A673 (cell line): Measurements from ENCODE around the gene ZFYVE1. TPM values are rescaled to one million over a fixed set of nuclear protein-coding genes. Genes with fewer than 3 reads are reported as not detected.
"Not testable (repeated sequence)": the region's sequence is repeated elsewhere in the genome, so short reads cannot be mapped to it uniquely, and the experiment has no call there.

ENCODE experiments used
- BruUV-seq: library from RNA; stranded (reverse); fragments of 400-500 nt; replicated peaks from 2 replicates; lab custom pipeline; 2021; lab: Mats Ljungman, UMichigan
- CTCF ChIA-PET: fragments of 300-600 bp; sonication (Branson Sonifier 250); formaldehyde crosslinking; loops from one replicate; lab custom pipeline; 2022; ENCODE audit warnings: antibody characterized with exemption; lab: Charles Lee
- POLR2A ChIA-PET: fragments of 300-600 bp; sonication (Branson Sonifier 250); formaldehyde crosslinking; loops from one replicate; lab custom pipeline; 2022; ENCODE audit warnings: antibody characterized with exemption; ENCODE audit not compliant: low non-redundant PET; lab: Charles Lee
- DNase-seq: peaks from one replicate; pipeline ENCODE4 v3.0.0-alpha.2; 2015; ENCODE audit warnings: low spot score
- H3K27ac ChIP-seq: fragments of 200-600 bp; sonication (generic); 2 replicates; pipeline ENCODE4 v1.5.1; 2016; ENCODE audit warnings: mixed run types, low read depth, mild to moderate bottlenecking, mixed read lengths, antibody characterized with exemption, low read length; ENCODE audit not compliant: poor library complexity, severe bottlenecking
- H3K27me3 ChIP-seq: fragments of 200-600 bp; sonication (generic); replicated peaks from 2 replicates; pipeline ENCODE4 v1.6.1; 2017; ENCODE audit warnings: mixed run types, low read depth, mild to moderate bottlenecking, mixed read lengths, antibody characterized with exemption, low read length; ENCODE audit not compliant: insufficient read depth, poor library complexity
- H3K36me3 ChIP-seq: fragments of 200-600 bp; sonication (generic); 2 replicates; pipeline ENCODE4 v1.6.1; 2016; ENCODE audit warnings: mixed run types, mild to moderate bottlenecking, mixed read lengths, antibody characterized with exemption, low read length; ENCODE audit not compliant: insufficient read depth, poor library complexity, severe bottlenecking
- H3K4me1 ChIP-seq: fragments of 200-600 bp; sonication (generic); 2 replicates; pipeline ENCODE4 v1.6.1; 2017; ENCODE audit warnings: mixed run types, mild to moderate bottlenecking, mixed read lengths, antibody characterized with exemption, low read length; ENCODE audit not compliant: insufficient read depth, poor library complexity, severe bottlenecking
- H3K4me3 ChIP-seq: fragments of 200-600 bp; sonication (generic); 2 replicates; pipeline ENCODE4 v1.5.1; 2016; ENCODE audit warnings: low read depth, mixed run types, mild to moderate bottlenecking, mixed read lengths, low read length; ENCODE audit not compliant: poor library complexity, severe bottlenecking
- H3K9me3 ChIP-seq: fragments of 200-600 bp; sonication (generic); 2 replicates; pipeline ENCODE4 v1.6.1; 2016; ENCODE audit warnings: mixed run types, low read depth, mild to moderate bottlenecking, mixed read lengths, antibody characterized with exemption, low read length; ENCODE audit not compliant: poor library complexity, severe bottlenecking
- CTCF ChIP-seq: fragments of 300-800, 200-600 bp; sonication (generic); conservative IDR thresholded peaks from 2 replicates; pipeline ENCODE4 v1.5.1; 2017; ENCODE audit warnings: low read depth, mild to moderate bottlenecking, antibody characterized with exemption, low read length, moderate library complexity, mixed read lengths
- EZH2 ChIP-seq: fragments of 200-600 bp; sonication (generic); IDR thresholded peaks from 2 replicates; pipeline ENCODE4 v1.6.1; 2017; ENCODE audit warnings: borderline replicate concordance, low read depth, mild to moderate bottlenecking, mixed read lengths, antibody characterized with exemption, low read length; ENCODE audit not compliant: poor library complexity, severe bottlenecking
- intact Hi-C: fragments of 100-400 bp; cut with micrococcal nuclease; formaldehyde crosslinking; loops from one replicate; pipeline ENCODE4 v1.10.0; 2022; ENCODE audit not compliant: unreplicated experiment
- total RNA-seq: library from RNA; stranded (reverse); gene quantifications from 2 replicates; pipeline ENCODE4 v1.2.3, GENCODE V29; 2021

ZFYVE1 gene
- total RNA-seq, 1 experiment from 2014 or later, result 7.8 TPM

- Histone ChIP-seq H3K27me3 (no peaks in the 10 kb centered on the region), H3K4me3 (no peak overlapping the region), H3K27ac (no peak overlapping the region), H3K9me3 (no peaks in the 10 kb centered on the region), H3K36me3 (no peaks in the 10 kb centered on the region), H3K4me1 (peaks cover 7% of the 10 kb centered on the region)
- ChIA-PET CTCF (no interaction called here), POLR2A (no interaction called here)
- no peak for TF ChIP-seq EZH2
- no peak for TF ChIP-seq CTCF
- DNase-seq, result no peak
- intact Hi-C loops, result no loop called here
- no TSS peak for BruUV-seq
These were observed 1.4 kb downstream of the ZFYVE1 start for GRCh38 chr14:73025544-73025943.

- H3K27me3 ChIP-seq, result no peaks in the 10 kb centered on the region
- POLR2A ChIA-PET, result no interaction called here
- no TSS peak for BruUV-seq
- no peak overlapping the region for H3K27ac ChIP-seq
- H3K9me3 ChIP-seq, result no peaks in the 10 kb centered on the region
- no peak overlapping the region for H3K4me3 ChIP-seq
- intact Hi-C loops, result no loop called here
- no peak for TF ChIP-seq EZH2
- no peak for TF ChIP-seq CTCF
- DNase-seq, result no peak
- CTCF ChIA-PET, result no interaction called here
- peaks cover 7% of the 10 kb centered on the region for H3K4me1 ChIP-seq
- no peaks in the 10 kb centered on the region for H3K36me3 ChIP-seq
These were observed 4.9 kb downstream of the ZFYVE1 start for GRCh38 chr14:73022051-73022450.

- H3K4me1 ChIP-seq, H3K9me3 ChIP-seq, intact Hi-C loops, H3K27ac ChIP-seq, BruUV-seq, H3K36me3 ChIP-seq, DNase-seq, H3K4me3 ChIP-seq, H3K27me3 ChIP-seq: not testable (repeated sequence)
- ChIA-PET CTCF (interaction anchor here (0.7 kb wide), 1 partner anchor 1073 kb away, joined by 5 read pairs; no protein-coding TSS in a partner anchor), POLR2A (interaction anchor here (0.6 kb wide), 1 partner anchor 1874 kb away, joined by 3 read pairs; no protein-coding TSS in a partner anchor)
These were observed 10.9 kb downstream of the ZFYVE1 start for GRCh38 chr14:73016011-73016410.

GRCh38 chr14:73015552-73015951 is 11.4 kb downstream of the ZFYVE1 start:
- H3K4me3 ChIP-seq, H3K27me3 ChIP-seq, DNase-seq, H3K9me3 ChIP-seq, BruUV-seq, intact Hi-C loops, H3K36me3 ChIP-seq, H3K27ac ChIP-seq, H3K4me1 ChIP-seq: not testable (repeated sequence)
- ChIA-PET POLR2A (interaction anchor here (0.6 kb wide), 1 partner anchor 1873 kb away, joined by 3 read pairs; no protein-coding TSS in a partner anchor), CTCF (interaction anchor here (0.7 kb wide), 1 partner anchor 1074 kb away, joined by 5 read pairs; no protein-coding TSS in a partner anchor)
